GM18861 (cell line): ENCODE results near the gene COIL.
"Not testable (repeated sequence)": the region's sequence is repeated elsewhere in the genome, so short reads cannot be mapped to it uniquely, and the experiment has no call there.

Source experiments
- ATAC-seq: cut with Tn5 transposase; IDR thresholded peaks from one replicate; pipeline ENCODE4 v1.9.1; 2021; ENCODE audit not compliant: unreplicated experiment

The COIL gene

GRCh38 chr17:56978441-56979090, 17.7 kb upstream of the COIL start:
- peak; percentile 20 for ATAC-seq

GRCh38 chr17:56977673-56978395, 17.0 kb upstream of the COIL start, which contains the start of gene SCPEP1:
Gene SCPEP1, plus strand, starts transcription at chr17:56978131. Its CDS starts 29 bp downstream, at chr17:56978160.
- peak; percentile 63 for ATAC-seq

GRCh38 chr17:56976941-56977608, 16.2 kb upstream of the COIL start:
- ATAC-seq = no peak

- no peak for ATAC-seq
Measured at GRCh38 chr17:56975656-56976055, 14.8 kb upstream of the COIL start.

GRCh38 chr17:56974055-56974454, 13.2 kb upstream of the COIL start:
- ATAC-seq = no peak

GRCh38 chr17:56973520-56973919, 12.7 kb upstream of the COIL start:
- ATAC-seq = no peak

GRCh38 chr17:56972111-56972730, 11.4 kb upstream of the COIL start:
- no peak for ATAC-seq

- no peak for ATAC-seq
Measured at GRCh38 chr17:56970974-56971373, 10.1 kb upstream of the COIL start.

- ATAC-seq = no peak
Measured at GRCh38 chr17:56966338-56966737, 5.5 kb upstream of the COIL start.

GRCh38 chr17:56965681-56966080, 4.8 kb upstream of the COIL start:
- not testable (repeated sequence) for ATAC-seq

GRCh38 chr17:56965241-56965640, 4.4 kb upstream of the COIL start:
- ATAC-seq = not testable (repeated sequence)

- no peak for ATAC-seq
Measured at GRCh38 chr17:56956992-56957391, 3.9 kb downstream of the COIL start.

- ATAC-seq = no peak
Measured at GRCh38 chr17:56949595-56949994, 11.3 kb downstream of the COIL start.

- no peak for ATAC-seq
Measured at GRCh38 chr17:56948491-56948890, 12.4 kb downstream of the COIL start.

- ATAC-seq = no peak
Measured at GRCh38 chr17:56947741-56948140, 13.1 kb downstream of the COIL start.

- no peak for ATAC-seq
Measured at GRCh38 chr17:56945938-56946505, 14.8 kb downstream of the COIL start.

GRCh38 chr17:56943505-56944125, 17.2 kb downstream of the COIL start:
- no peak for ATAC-seq

- peak; percentile 56 for ATAC-seq
Measured at GRCh38 chr17:56939869-56940484, 20.9 kb downstream of the COIL start.

- not testable (repeated sequence) for ATAC-seq
Measured at GRCh38 chr17:56938206-56938605, 22.6 kb downstream of the COIL start.

- ATAC-seq = no peak
Measured at GRCh38 chr17:56937687-56938086, 23.2 kb downstream of the COIL start.
